Chondrocyte (in vitro differentiated cells): Measurements from ENCODE around the gene ZBTB46. TPM values are rescaled to one million over a fixed set of nuclear protein-coding genes. Genes with fewer than 3 reads are reported as not detected.
A peak's percentile ranks its signal among the peaks of the same experiment; 100 is the strongest.
"Not testable (repeated sequence)": the region's sequence is repeated elsewhere in the genome, so short reads cannot be mapped to it uniquely, and the experiment has no call there.

Experiments
- DNase-seq: peaks from one replicate; pipeline ENCODE4 v3.0.0; 2021; ENCODE audit warnings: mixed read lengths, low spot score
- H3K27ac Mint-ChIP-seq: one replicate; pipeline ENCODE4 v1.8.0; 2021; ENCODE audit warnings: mild to moderate bottlenecking, moderate library complexity, mixed read lengths; ENCODE audit not compliant: unreplicated experiment
- H3K27me3 Mint-ChIP-seq: 2 replicates; pipeline ENCODE4 v1.8.0; 2021; ENCODE audit warnings: low read depth, mixed read lengths
- H3K36me3 Mint-ChIP-seq: 2 replicates; pipeline ENCODE4 v1.8.0; 2021; ENCODE audit warnings: low read depth, mixed read lengths
- H3K4me1 Mint-ChIP-seq: 2 replicates; pipeline ENCODE4 v1.8.0; 2021; ENCODE audit warnings: low read depth, mild to moderate bottlenecking, mixed read lengths
- H3K4me3 Mint-ChIP-seq: one replicate; pipeline ENCODE4 v1.8.0; 2021; ENCODE audit warnings: mild to moderate bottlenecking, moderate library complexity, mixed read lengths; ENCODE audit not compliant: unreplicated experiment
- H3K9me3 Mint-ChIP-seq: 2 replicates; pipeline ENCODE4 v1.8.0; 2021; ENCODE audit warnings: low read depth, mixed read lengths
- CTCF ChIP-seq: fragments of 200-600 bp; sonication (generic); IDR thresholded peaks from 2 replicates; pipeline ENCODE4 v1.5.0; 2021; ENCODE audit warnings: antibody characterized with exemption, mild to moderate bottlenecking, moderate library complexity
- total RNA-seq: library from RNA; stranded (reverse); gene quantifications from 3 replicates; pipeline ENCODE4 v1.2.1, GENCODE V29; 2021

The ZBTB46 gene
- total RNA-seq, 1 donor from 2014 or later: 6.0 TPM

- no peak for TF ChIP-seq CTCF
- H3K27me3 Mint-ChIP-seq: no peaks in the 10 kb centered on the region
- peak overlapping the region; percentile 70 for H3K27ac Mint-ChIP-seq
- DNase-seq: no peak
- no peak overlapping the region for H3K4me3 Mint-ChIP-seq
- peaks cover 4% of the 10 kb centered on the region for H3K4me1 Mint-ChIP-seq
- peaks cover 31% of the 10 kb centered on the region for H3K36me3 Mint-ChIP-seq
- no peaks in the 10 kb centered on the region for H3K9me3 Mint-ChIP-seq
Measured at GRCh38 chr20:63873477-63873971, 42.5 kb upstream of the ZBTB46 start.

GRCh38 chr20:63868264-63868663 lies 37.2 kb upstream of the ZBTB46 start:
- Mint-ChIP-seq H3K4me1 (peaks cover 28% of the 10 kb centered on the region), H3K27me3 (no peaks in the 10 kb centered on the region), H3K4me3 (peak overlapping the region; percentile 28), H3K36me3 (peaks cover 20% of the 10 kb centered on the region), H3K9me3 (no peaks in the 10 kb centered on the region), H3K27ac (peak overlapping the region; percentile 22)
- DNase-seq: no peak
- TF ChIP-seq CTCF: no peak

GRCh38 chr20:63867042-63867441 lies 36.0 kb upstream of the ZBTB46 start:
- not testable (repeated sequence) for DNase-seq, H3K9me3 Mint-ChIP-seq, H3K27ac Mint-ChIP-seq, H3K27me3 Mint-ChIP-seq
- Mint-ChIP-seq H3K4me1 (peaks cover 30% of the 10 kb centered on the region), H3K36me3 (peaks cover 18% of the 10 kb centered on the region), H3K4me3 (peak overlapping the region; percentile 45)

DNA sequence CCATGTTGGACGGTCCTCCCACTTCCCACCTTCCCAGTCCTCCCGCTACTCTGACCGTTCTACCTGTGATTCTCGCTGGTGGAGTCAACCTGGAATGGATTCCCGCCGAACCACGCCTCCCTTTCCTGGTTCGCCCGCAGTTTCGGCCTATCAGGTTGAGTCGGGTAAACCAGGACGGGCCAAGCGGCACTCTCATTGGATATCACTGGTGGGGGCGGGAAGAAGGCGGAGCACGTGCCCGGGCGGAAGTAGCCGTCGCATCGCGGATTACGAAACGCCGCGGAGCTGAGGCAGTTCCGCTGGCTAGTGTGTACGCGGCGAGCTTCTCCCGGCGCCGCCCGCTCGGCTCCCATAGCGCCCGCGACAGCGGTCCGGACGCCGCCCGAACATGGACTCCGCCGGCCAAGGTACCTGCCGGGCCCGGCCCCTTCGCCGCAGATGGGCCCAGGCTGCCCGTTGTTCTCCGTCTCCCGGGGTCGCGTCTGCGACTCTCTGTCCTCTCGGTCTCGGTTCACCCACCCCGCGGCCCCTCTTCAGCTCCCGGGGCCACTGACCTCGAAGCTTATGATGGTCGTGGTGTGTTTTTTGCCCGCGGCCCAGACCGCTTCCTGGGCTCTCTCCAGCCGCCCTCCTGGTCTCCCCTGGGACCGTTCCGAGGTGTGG lies 34.0 kb upstream of the ZBTB46 start, which contains the start of gene TPD52L2:
Gene TPD52L2 (plus strand): TSS at position 293 of the 663 bp plus-strand sequence. CDS start 96 bp downstream, at position 389.
- Mint-ChIP-seq H3K9me3 (no peaks in the 10 kb centered on the region), H3K4me1 (peaks cover 30% of the 10 kb centered on the region), H3K27me3 (no peaks in the 10 kb centered on the region), H3K36me3 (peaks cover 14% of the 10 kb centered on the region), H3K27ac (peak within 1 kb of the TSS; percentile 96), H3K4me3 (peak within 1 kb of the TSS; percentile 92)
- no peak for TF ChIP-seq CTCF
- DNase-seq: peak; percentile 99

- DNase-seq: no peak
- H3K36me3 Mint-ChIP-seq: peaks cover 11% of the 10 kb centered on the region
- H3K9me3 Mint-ChIP-seq: no peaks in the 10 kb centered on the region
- H3K27ac Mint-ChIP-seq: peak overlapping the region; percentile 96
- no peaks in the 10 kb centered on the region for H3K27me3 Mint-ChIP-seq
- H3K4me1 Mint-ChIP-seq: peaks cover 31% of the 10 kb centered on the region
- TF ChIP-seq CTCF: peak; percentile 64
- peak overlapping the region; percentile 92 for H3K4me3 Mint-ChIP-seq
Measured at GRCh38 chr20:63864545-63864977, 33.5 kb upstream of the ZBTB46 start.
